Measurements from ENCODE around the gene IQGAP3. TPM values are rescaled to one million over a fixed set of nuclear protein-coding genes. Genes with fewer than 3 reads are reported as not detected.
A peak's percentile ranks its signal among the peaks of the same experiment; 100 is the strongest.

Gene IQGAP3
- polyA plus RNA-seq, 1 donor: 13.9 TPM

DNA sequence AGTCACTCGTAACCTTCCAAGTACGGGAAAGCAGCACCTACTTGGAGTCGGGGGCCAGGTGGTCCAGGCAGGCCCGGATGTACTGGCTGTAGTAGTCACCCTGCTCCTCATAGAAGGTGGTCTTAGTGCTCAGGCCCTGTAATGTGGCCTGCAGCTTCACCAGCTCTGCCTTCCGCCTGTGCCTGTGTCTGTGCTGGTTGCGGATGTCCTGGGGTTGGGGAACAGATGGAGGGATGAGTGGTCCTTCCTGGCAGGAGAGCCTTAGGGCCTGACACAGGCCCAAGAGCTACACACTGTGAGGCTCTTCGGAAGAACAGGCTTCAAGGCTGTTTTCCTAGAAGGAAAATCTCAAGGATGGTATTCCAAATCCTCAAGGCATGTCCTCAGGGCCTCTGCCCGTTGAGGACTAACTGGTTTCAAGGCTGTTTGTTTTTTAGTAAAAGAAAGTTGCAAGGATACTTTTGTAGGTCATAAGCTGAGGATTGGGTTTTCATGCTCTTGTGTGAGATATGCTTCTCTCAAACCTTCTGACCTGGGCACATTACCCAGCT, 43.4 kb downstream of the IQGAP3 start:
- Histone ChIP-seq H3K36me3 (ENCODE audit: control insufficient read depth, insufficient read depth, low read length) (peaks cover 16% of the 10 kb centered on the region), H3K9me3 (ENCODE audit: control insufficient read depth, low read depth, low read length) (no peaks in the 10 kb centered on the region), H3K4me1 (ENCODE audit: control insufficient read depth, insufficient read depth, low read length) (peaks cover 10% of the 10 kb centered on the region), H3K4me3 (ENCODE audit: low read length) (no peak overlapping the region), H3K27me3 (ENCODE audit: control insufficient read depth, insufficient read depth, low read length) (no peaks in the 10 kb centered on the region), H3K27ac (ENCODE audit: low read length) (no peak overlapping the region)
- no peak for DNase-seq
- WGBS (ENCODE audit: insufficient coverage, low lambda C conversion rate): no CpG with 5 or more reads among the region's 8 CpGs

- Histone ChIP-seq H3K27ac (ENCODE audit: low read length) (no peak overlapping the region), H3K27me3 (ENCODE audit: control insufficient read depth, insufficient read depth, low read length) (no peaks in the 10 kb centered on the region), H3K36me3 (ENCODE audit: control insufficient read depth, insufficient read depth, low read length) (peaks cover 16% of the 10 kb centered on the region), H3K4me3 (ENCODE audit: low read length) (no peak overlapping the region), H3K9me3 (ENCODE audit: control insufficient read depth, low read depth, low read length) (no peaks in the 10 kb centered on the region), H3K4me1 (ENCODE audit: control insufficient read depth, insufficient read depth, low read length) (peaks cover 10% of the 10 kb centered on the region)
- 100% methylated on average over 2 of the region's 5 CpGs for WGBS (ENCODE audit: insufficient coverage, low lambda C conversion rate)
- DNase-seq: no peak
Observed at GRCh38 chr1:156528231-156528630, 44.1 kb downstream of the IQGAP3 start.

DNA sequence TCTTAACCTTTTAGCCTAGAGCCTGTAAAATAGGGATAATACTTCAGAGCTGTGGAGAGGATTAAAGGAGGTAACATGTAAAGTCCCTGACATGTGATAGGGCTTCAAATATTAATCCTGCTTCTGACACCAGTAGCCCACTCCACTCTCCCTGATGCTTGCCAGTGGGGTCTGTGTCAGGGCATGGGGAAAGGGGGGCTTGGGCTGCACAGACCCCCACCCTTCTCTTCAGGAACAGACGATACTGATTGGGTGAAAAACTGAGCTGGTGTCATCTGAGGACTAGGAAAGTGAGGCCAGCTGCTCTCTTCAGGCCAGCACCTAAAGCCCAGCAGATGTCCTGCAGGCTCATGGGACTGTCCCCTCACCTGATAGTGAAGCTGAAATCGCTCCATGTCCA, 44.8 kb downstream of the IQGAP3 start:
- no peaks in the 10 kb centered on the region for H3K9me3 ChIP-seq (ENCODE audit: control insufficient read depth, low read depth, low read length)
- DNase-seq: no peak
- peaks cover 10% of the 10 kb centered on the region for H3K4me1 ChIP-seq (ENCODE audit: control insufficient read depth, insufficient read depth, low read length)
- no CpG with 5 or more reads among the region's 2 CpGs for WGBS (ENCODE audit: insufficient coverage, low lambda C conversion rate)
- H3K27me3 ChIP-seq (ENCODE audit: control insufficient read depth, insufficient read depth, low read length): no peaks in the 10 kb centered on the region
- no peak overlapping the region for H3K27ac ChIP-seq (ENCODE audit: low read length)
- H3K4me3 ChIP-seq (ENCODE audit: low read length): no peak overlapping the region
- peaks cover 16% of the 10 kb centered on the region for H3K36me3 ChIP-seq (ENCODE audit: control insufficient read depth, insufficient read depth, low read length)

GRCh38 chr1:156525856-156526489, 46.4 kb downstream of the IQGAP3 start:
- peak in 1 of 2 donors; percentile 61 for DNase-seq
- no peaks in the 10 kb centered on the region for H3K9me3 ChIP-seq (ENCODE audit: control insufficient read depth, low read depth, low read length)
- no peaks in the 10 kb centered on the region for H3K27me3 ChIP-seq (ENCODE audit: control insufficient read depth, insufficient read depth, low read length)
- H3K4me1 ChIP-seq (ENCODE audit: control insufficient read depth, insufficient read depth, low read length): peaks cover 10% of the 10 kb centered on the region
- H3K4me3 ChIP-seq (ENCODE audit: low read length): no peak overlapping the region
- no peak overlapping the region for H3K27ac ChIP-seq (ENCODE audit: low read length)
- peaks cover 13% of the 10 kb centered on the region for H3K36me3 ChIP-seq (ENCODE audit: control insufficient read depth, insufficient read depth, low read length)
- WGBS (ENCODE audit: insufficient coverage, low lambda C conversion rate): no CpG with 5 or more reads among the region's 2 CpGs

- Histone ChIP-seq H3K27ac (ENCODE audit: low read length) (no peak overlapping the region), H3K4me1 (ENCODE audit: control insufficient read depth, insufficient read depth, low read length) (peaks cover 10% of the 10 kb centered on the region), H3K27me3 (ENCODE audit: control insufficient read depth, insufficient read depth, low read length) (no peaks in the 10 kb centered on the region), H3K36me3 (ENCODE audit: control insufficient read depth, insufficient read depth, low read length) (peaks cover 6% of the 10 kb centered on the region), H3K4me3 (ENCODE audit: low read length) (no peak overlapping the region), H3K9me3 (ENCODE audit: control insufficient read depth, low read depth, low read length) (no peaks in the 10 kb centered on the region)
- 71% methylated on average over 1 of the region's 6 CpGs for WGBS (ENCODE audit: insufficient coverage, low lambda C conversion rate)
- DNase-seq: no peak
Observed at GRCh38 chr1:156525071-156525501, 47.3 kb downstream of the IQGAP3 start.

DNA sequence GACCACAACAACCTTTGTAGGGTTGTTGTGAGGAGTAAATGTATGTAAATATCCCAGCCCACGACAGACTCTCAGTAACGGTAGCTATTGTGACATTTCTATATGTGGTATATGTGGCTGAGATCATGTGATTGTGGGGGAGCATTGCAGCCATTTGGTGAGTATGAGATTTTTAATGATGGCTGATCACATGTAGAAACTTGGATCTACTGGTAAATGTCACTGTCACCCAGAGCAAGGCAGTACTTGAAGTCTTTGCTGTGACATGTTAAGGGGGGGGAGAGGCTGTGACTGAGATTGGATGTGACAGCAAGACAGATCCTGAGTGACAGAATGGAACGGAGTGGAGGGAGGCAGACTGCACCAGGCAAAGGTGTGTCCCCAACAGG, 47.9 kb downstream of the IQGAP3 start:
- Histone ChIP-seq H3K27me3 (ENCODE audit: control insufficient read depth, insufficient read depth, low read length) (no peaks in the 10 kb centered on the region), H3K9me3 (ENCODE audit: control insufficient read depth, low read depth, low read length) (no peaks in the 10 kb centered on the region), H3K36me3 (ENCODE audit: control insufficient read depth, insufficient read depth, low read length) (peaks cover 5% of the 10 kb centered on the region), H3K4me3 (ENCODE audit: low read length) (no peak overlapping the region), H3K4me1 (ENCODE audit: control insufficient read depth, insufficient read depth, low read length) (peaks cover 10% of the 10 kb centered on the region), H3K27ac (ENCODE audit: low read length) (no peak overlapping the region)
- DNase-seq: no peak
- no CpG with 5 or more reads among the region's 3 CpGs for WGBS (ENCODE audit: insufficient coverage, low lambda C conversion rate)

GRCh38 chr1:156523801-156524480, 48.4 kb downstream of the IQGAP3 start:
- no CpG with 5 or more reads among the region's 2 CpGs for WGBS (ENCODE audit: insufficient coverage, low lambda C conversion rate)
- H3K36me3 ChIP-seq (ENCODE audit: control insufficient read depth, insufficient read depth, low read length): peaks cover 5% of the 10 kb centered on the region
- no peaks in the 10 kb centered on the region for H3K9me3 ChIP-seq (ENCODE audit: control insufficient read depth, low read depth, low read length)
- H3K27me3 ChIP-seq (ENCODE audit: control insufficient read depth, insufficient read depth, low read length): no peaks in the 10 kb centered on the region
- H3K4me3 ChIP-seq (ENCODE audit: low read length): no peak overlapping the region
- peaks cover 10% of the 10 kb centered on the region for H3K4me1 ChIP-seq (ENCODE audit: control insufficient read depth, insufficient read depth, low read length)
- no peak for DNase-seq
- H3K27ac ChIP-seq (ENCODE audit: low read length): no peak overlapping the region

GRCh38 chr1:156522443-156522970, 49.9 kb downstream of the IQGAP3 start:
- no peak overlapping the region for H3K27ac ChIP-seq (ENCODE audit: low read length)
- H3K27me3 ChIP-seq (ENCODE audit: control insufficient read depth, insufficient read depth, low read length): no peaks in the 10 kb centered on the region
- peaks cover 10% of the 10 kb centered on the region for H3K4me1 ChIP-seq (ENCODE audit: control insufficient read depth, insufficient read depth, low read length)
- DNase-seq: no peak
- H3K36me3 ChIP-seq (ENCODE audit: control insufficient read depth, insufficient read depth, low read length): no peaks in the 10 kb centered on the region
- no peaks in the 10 kb centered on the region for H3K9me3 ChIP-seq (ENCODE audit: control insufficient read depth, low read depth, low read length)
- H3K4me3 ChIP-seq (ENCODE audit: low read length): no peak overlapping the region

DNA sequence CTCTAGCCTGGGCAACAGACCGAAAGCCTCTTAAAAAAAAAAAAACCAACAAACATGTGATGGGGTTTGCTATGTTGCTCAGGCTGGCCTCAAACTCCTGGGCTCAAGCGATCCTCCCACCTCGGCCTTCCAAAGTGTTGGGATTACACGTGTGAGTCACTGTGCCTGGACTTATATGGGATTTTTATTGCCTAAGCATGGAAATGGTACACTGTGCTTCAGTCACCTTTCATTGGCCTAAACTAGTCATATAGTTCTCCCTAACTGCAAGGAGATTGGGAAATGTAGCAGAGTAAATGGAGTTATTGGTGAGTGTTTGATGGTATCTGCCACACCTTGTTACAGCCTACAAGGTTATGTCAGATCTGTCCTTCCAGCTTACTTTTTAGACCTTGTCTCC, 54.6 kb downstream of the IQGAP3 start:
- Histone ChIP-seq H3K36me3 (ENCODE audit: control insufficient read depth, insufficient read depth, low read length) (no peaks in the 10 kb centered on the region), H3K9me3 (ENCODE audit: control insufficient read depth, low read depth, low read length) (no peaks in the 10 kb centered on the region), H3K4me1 (ENCODE audit: control insufficient read depth, insufficient read depth, low read length) (no peaks in the 10 kb centered on the region), H3K27me3 (ENCODE audit: control insufficient read depth, insufficient read depth, low read length) (no peaks in the 10 kb centered on the region), H3K4me3 (ENCODE audit: low read length) (no peak overlapping the region), H3K27ac (ENCODE audit: low read length) (no peak overlapping the region)
- DNase-seq: peak in 1 of 2 donors; percentile 41
- no CpG with 5 or more reads among the region's 4 CpGs for WGBS (ENCODE audit: insufficient coverage, low lambda C conversion rate)

DNA sequence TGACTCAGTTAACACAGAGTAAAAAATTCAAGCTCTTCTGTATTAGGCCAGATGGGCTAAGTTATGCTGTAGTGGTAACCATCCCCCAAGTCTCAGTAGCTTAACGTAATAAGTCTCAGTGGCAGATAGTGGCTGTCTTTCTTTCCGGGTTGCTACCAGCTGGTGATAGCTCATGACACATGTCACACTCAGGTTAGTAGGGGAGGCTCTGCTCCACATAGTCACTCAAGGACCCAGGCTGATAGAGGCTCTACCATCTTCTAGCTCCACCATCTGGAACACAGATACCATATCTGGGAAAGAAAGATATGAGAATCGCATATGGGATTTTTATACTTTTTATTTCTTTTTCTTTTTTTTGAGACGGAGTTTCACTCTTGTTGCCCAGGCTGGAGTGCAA, 55.5 kb downstream of the IQGAP3 start:
- H3K27me3 ChIP-seq (ENCODE audit: control insufficient read depth, insufficient read depth, low read length): no peaks in the 10 kb centered on the region
- no peaks in the 10 kb centered on the region for H3K4me1 ChIP-seq (ENCODE audit: control insufficient read depth, insufficient read depth, low read length)
- DNase-seq: no peak
- H3K36me3 ChIP-seq (ENCODE audit: control insufficient read depth, insufficient read depth, low read length): no peaks in the 10 kb centered on the region
- no peak overlapping the region for H3K27ac ChIP-seq (ENCODE audit: low read length)
- no peaks in the 10 kb centered on the region for H3K9me3 ChIP-seq (ENCODE audit: control insufficient read depth, low read depth, low read length)
- no CpG with 5 or more reads among the region's 4 CpGs for WGBS (ENCODE audit: insufficient coverage, low lambda C conversion rate)
- no peak overlapping the region for H3K4me3 ChIP-seq (ENCODE audit: low read length)

Measured in large intestine (tissue), 3 donors.